MCF 10A (cell line): ENCODE data around the gene PEX11G. TPM values are rescaled to one million over a fixed set of nuclear protein-coding genes. Genes with fewer than 3 reads are reported as not detected.

Experiments used
- BruUV-seq: library from RNA; stranded (reverse); fragments of 400-500 nt; replicated peaks from 2 replicates; lab custom pipeline; 2021; lab: Mats Ljungman, UMichigan
- CTCF ChIA-PET: fragments of 300-600 bp; sonication (Branson Sonifier 250); formaldehyde crosslinking; extraction: SDS; loops from one replicate; lab custom pipeline; 2021; ENCODE audit warnings: antibody characterized with exemption, inconsistent platforms; lab: Yijun Ruan, JAX
- POLR2A ChIA-PET: fragments of 300-600, 350-650 bp; sonication (Branson Sonifier 250); formaldehyde crosslinking; extraction: SDS; loops from one replicate; lab custom pipeline; 2020; ENCODE audit warnings: antibody characterized with exemption, inconsistent platforms; lab: Yijun Ruan, JAX
- DNase-seq: peaks from one replicate; pipeline ENCODE4 v3.0.0-alpha.2; 2018; ENCODE audit not compliant: unreplicated experiment
- H3K27ac Mint-ChIP-seq: one replicate; pipeline ENCODE4 v1.8.0; 2022; ENCODE audit warnings: mild to moderate bottlenecking, low read depth, mixed read lengths; ENCODE audit not compliant: unreplicated experiment
- H3K27me3 Mint-ChIP-seq: one replicate; pipeline ENCODE4 v1.8.0; 2022; ENCODE audit warnings: mixed read lengths; ENCODE audit not compliant: insufficient read depth, unreplicated experiment
- H3K36me3 Mint-ChIP-seq: one replicate; pipeline ENCODE4 v1.8.0; 2022; ENCODE audit warnings: mild to moderate bottlenecking, moderate library complexity, mixed read lengths; ENCODE audit not compliant: insufficient read depth, unreplicated experiment
- H3K4me1 Mint-ChIP-seq: one replicate; pipeline ENCODE4 v1.8.0; 2022; ENCODE audit warnings: mixed read lengths; ENCODE audit not compliant: insufficient read depth, unreplicated experiment
- H3K4me3 Mint-ChIP-seq: one replicate; pipeline ENCODE4 v1.8.0; 2022; ENCODE audit warnings: mild to moderate bottlenecking, moderate library complexity, mixed read lengths; ENCODE audit not compliant: unreplicated experiment
- H3K9me3 Mint-ChIP-seq: one replicate; pipeline ENCODE4 v1.8.0; 2022; ENCODE audit warnings: mixed read lengths; ENCODE audit not compliant: unreplicated experiment
- intact Hi-C: fragments of 100-400 bp; cut with micrococcal nuclease; formaldehyde crosslinking; loops from 2 replicates; pipeline ENCODE4 v1.14.1; 2022
- total RNA-seq: library from RNA; stranded (reverse); gene quantifications from 2 replicates; pipeline ENCODE4 v1.2.3, GENCODE V29; 2022
- TF ChIP-seq, protein P1 (sequence below): fragments of 200-600 bp; IDR thresholded peaks from one replicate; pipeline ENCODE4 v1.8.0; 2022; ENCODE audit warnings: antibody characterized with exemption, mild to moderate bottlenecking; ENCODE audit not compliant: unreplicated experiment

PEX11G gene
- total RNA-seq, 1 experiment from 2014 or later, result 5.5 TPM

DNA sequence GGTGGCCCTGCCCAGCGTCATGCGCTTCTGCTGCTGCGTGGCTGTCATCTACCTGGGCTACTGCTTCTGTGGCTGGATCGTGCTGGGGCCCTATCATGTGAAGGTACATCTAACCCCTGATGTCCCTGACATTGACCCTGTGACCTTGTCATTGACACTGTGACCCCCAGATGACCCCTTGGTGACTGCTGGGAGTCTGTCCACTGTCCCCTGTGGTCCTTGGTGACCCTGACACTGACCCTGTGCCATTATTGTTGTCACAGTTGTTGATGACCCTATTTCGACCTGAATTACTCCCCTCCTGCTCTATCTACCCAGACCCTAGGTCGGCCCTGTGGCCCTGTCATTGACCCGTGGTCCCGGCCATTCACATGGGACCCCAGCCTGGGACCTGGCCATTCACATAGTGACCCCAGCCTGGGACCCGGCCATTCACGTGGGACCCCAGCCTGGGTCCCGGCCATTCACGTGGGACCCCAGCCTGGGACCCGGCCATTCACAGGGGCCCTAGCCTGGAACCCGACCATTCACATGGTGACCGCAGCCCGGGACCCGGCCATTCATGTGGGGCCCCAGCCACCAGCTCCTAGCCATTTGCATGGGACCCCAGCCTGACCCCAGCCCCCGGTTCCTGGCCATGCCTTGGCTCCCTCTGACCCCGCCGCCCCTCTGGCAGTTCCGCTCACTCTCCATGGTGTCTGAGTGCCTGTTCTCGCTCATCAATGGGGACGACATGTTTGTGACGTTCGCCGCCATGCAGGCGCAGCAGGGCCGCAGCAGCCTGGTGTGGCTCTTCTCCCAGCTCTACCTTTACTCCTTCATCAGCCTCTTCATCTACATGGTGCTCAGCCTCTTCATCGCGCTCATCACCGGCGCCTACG lies 41.0 kb upstream of the PEX11G start:
- no peak for DNase-seq
- CTCF ChIA-PET, result interaction anchor here (0.6 kb wide), 1 partner anchor 175 kb away, joined by 3 read pairs; no protein-coding TSS in a partner anchor
- intact Hi-C loops, result loop anchor here (10.0 kb wide), 1 partner anchor 175 kb away; no protein-coding TSS in a partner anchor
- TF ChIP-seq, protein P1, sequence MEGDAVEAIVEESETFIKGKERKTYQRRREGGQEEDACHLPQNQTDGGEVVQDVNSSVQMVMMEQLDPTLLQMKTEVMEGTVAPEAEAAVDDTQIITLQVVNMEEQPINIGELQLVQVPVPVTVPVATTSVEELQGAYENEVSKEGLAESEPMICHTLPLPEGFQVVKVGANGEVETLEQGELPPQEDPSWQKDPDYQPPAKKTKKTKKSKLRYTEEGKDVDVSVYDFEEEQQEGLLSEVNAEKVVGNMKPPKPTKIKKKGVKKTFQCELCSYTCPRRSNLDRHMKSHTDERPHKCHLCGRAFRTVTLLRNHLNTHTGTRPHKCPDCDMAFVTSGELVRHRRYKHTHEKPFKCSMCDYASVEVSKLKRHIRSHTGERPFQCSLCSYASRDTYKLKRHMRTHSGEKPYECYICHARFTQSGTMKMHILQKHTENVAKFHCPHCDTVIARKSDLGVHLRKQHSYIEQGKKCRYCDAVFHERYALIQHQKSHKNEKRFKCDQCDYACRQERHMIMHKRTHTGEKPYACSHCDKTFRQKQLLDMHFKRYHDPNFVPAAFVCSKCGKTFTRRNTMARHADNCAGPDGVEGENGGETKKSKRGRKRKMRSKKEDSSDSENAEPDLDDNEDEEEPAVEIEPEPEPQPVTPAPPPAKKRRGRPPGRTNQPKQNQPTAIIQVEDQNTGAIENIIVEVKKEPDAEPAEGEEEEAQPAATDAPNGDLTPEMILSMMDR, result no peak
- H3K4me3 Mint-ChIP-seq, result no peak overlapping the region
- H3K36me3 Mint-ChIP-seq, result peaks cover 6% of the 10 kb centered on the region
- no peaks in the 10 kb centered on the region for H3K4me1 Mint-ChIP-seq
- POLR2A ChIA-PET, result no interaction called here
- no peaks in the 10 kb centered on the region for H3K27me3 Mint-ChIP-seq
- H3K27ac Mint-ChIP-seq, result no peak overlapping the region
- BruUV-seq, result no TSS peak
- no peaks in the 10 kb centered on the region for H3K9me3 Mint-ChIP-seq

DNA sequence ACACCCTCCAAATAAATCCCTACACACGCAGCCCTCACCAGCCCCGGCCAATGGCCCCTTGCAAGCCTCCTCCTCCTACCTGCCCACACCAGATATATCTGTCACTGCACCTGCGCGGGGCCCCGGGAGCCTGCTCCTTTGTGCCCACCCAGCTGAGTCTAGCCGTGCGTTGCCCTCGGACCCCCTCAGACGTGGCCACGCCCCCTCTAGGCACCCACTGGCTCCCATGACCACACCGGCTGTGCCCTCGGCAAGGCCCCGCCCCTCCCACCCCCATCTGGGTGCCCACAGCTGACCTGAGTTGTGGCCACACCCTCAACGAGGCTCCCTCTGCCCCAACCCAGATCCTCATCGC lies 40.4 kb upstream of the PEX11G start:
- Mint-ChIP-seq H3K4me1 (no peaks in the 10 kb centered on the region), H3K27me3 (no peaks in the 10 kb centered on the region), H3K36me3 (peaks cover 6% of the 10 kb centered on the region), H3K9me3 (no peaks in the 10 kb centered on the region), H3K27ac (no peak overlapping the region), H3K4me3 (no peak overlapping the region)
- POLR2A ChIA-PET, result no interaction called here
- intact Hi-C loops, result no loop called here
- CTCF ChIA-PET, result interaction anchor here (0.6 kb wide), 1 partner anchor 174 kb away, joined by 3 read pairs; no protein-coding TSS in a partner anchor
- no peak for DNase-seq
- BruUV-seq, result no TSS peak
- TF ChIP-seq, protein P1, result no peak

DNA sequence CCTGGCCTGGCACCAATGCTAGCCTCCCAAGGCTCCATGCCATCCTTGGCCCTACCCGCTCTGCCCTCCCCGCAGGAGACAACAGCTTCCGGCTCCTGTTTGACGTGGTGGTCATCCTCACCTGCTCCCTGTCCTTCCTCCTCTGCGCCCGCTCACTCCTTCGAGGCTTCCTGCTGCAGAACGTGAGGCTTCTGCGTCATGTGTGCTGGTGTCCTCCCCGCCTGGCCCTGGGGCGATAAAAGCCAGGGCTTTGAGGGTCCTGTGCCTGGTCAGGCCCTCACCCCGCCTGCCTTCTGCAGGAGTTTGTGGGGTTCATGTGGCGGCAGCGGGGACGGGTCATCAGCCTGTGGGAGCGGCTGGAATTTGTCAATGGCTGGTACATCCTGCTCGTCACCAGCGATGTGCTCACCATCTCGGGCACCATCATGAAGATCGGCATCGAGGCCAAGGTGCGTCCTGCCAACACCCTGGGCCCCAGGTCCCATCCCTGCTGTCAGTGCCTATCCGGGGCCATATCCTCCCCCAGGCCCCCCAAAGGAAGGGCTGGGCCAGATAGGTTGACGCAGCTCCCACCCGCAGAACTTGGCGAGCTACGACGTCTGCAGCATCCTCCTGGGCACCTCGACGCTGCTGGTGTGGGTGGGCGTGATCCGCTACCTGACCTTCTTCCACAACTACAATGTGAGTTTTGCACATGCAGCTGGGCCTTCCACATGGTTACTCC lies 39.8 kb upstream of the PEX11G start:
- Mint-ChIP-seq H3K27ac (no peak overlapping the region), H3K9me3 (no peaks in the 10 kb centered on the region), H3K4me1 (no peaks in the 10 kb centered on the region), H3K27me3 (no peaks in the 10 kb centered on the region), H3K4me3 (no peak overlapping the region), H3K36me3 (peaks cover 5% of the 10 kb centered on the region)
- intact Hi-C loops, result no loop called here
- no TSS peak for BruUV-seq
- ChIA-PET CTCF (interaction anchor here (0.6 kb wide), 1 partner anchor 174 kb away, joined by 3 read pairs; no protein-coding TSS in a partner anchor), POLR2A (no interaction called here)
- DNase-seq, result no peak
- TF ChIP-seq, protein P1, result no peak

DNA sequence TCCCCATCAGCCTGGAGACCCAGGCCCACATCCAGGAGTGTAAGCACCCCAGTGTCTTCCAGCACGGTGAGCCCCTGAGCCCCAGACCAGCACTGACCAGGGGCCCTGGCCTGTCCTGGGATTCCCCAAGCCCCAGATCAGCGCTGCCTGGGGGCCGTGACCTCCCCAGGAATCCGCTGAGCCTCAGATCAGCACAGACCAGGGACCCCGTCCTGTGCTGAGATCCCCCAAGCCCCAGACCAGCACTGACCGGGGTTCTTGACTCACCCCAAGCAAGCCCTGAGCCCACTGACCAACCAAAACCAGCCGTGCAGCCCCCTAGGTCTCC lies 39.3 kb upstream of the PEX11G start:
- CTCF ChIA-PET, result no interaction called here
- Mint-ChIP-seq H3K4me3 (no peak overlapping the region), H3K27ac (no peak overlapping the region), H3K4me1 (no peaks in the 10 kb centered on the region), H3K9me3 (no peaks in the 10 kb centered on the region), H3K27me3 (no peaks in the 10 kb centered on the region), H3K36me3 (no peaks in the 10 kb centered on the region)
- no peak for DNase-seq
- TF ChIP-seq, protein P1, result no peak
- intact Hi-C loops, result no loop called here
- BruUV-seq, result no TSS peak
- POLR2A ChIA-PET, result no interaction called here
